HepG2 (cell line): Measurements from ENCODE around the gene LZTR1. TPM values are rescaled to one million over a fixed set of nuclear protein-coding genes. Genes with fewer than 3 reads are reported as not detected.

Source experiments
- JUN ChIP-seq: sonication (generic); formaldehyde crosslinking; IDR thresholded peaks from 2 replicates; pipeline ENCODE4 v1.4.0; 2020; ENCODE audit warnings: mild to moderate bottlenecking, missing genetic modification reagents
- NFAT5 ChIP-seq: sonication (generic); formaldehyde crosslinking; IDR thresholded peaks from 2 replicates; pipeline ENCODE4 v1.4.0; 2020; ENCODE audit warnings: missing genetic modification reagents
- NFIC ChIP-seq: IDR thresholded peaks from 2 replicates; pipeline ENCODE4 v1.6.1; 2012; ENCODE audit warnings: mild to moderate bottlenecking, low read length, inconsistent platforms
- NFKBIZ ChIP-seq: IDR thresholded peaks from 2 replicates; pipeline ENCODE4 v1.6.1; 2018; ENCODE audit warnings: missing genetic modification reagents, missing compliant biosample characterization
- RBFOX2 ChIP-seq: fragments of 200-400 bp; formaldehyde crosslinking; IDR thresholded peaks from 2 replicates; pipeline ENCODE4 v1.6.1; 2017; ENCODE audit warnings: low read depth, mild to moderate bottlenecking, low read length
- RFXAP ChIP-seq: sonication (generic); formaldehyde crosslinking; IDR thresholded peaks from 2 replicates; pipeline ENCODE4 v1.4.0; 2020; ENCODE audit warnings: missing genetic modification reagents, borderline replicate concordance
- SRSF9 ChIP-seq: fragments of 200-400 bp; formaldehyde crosslinking; IDR thresholded peaks from 2 replicates; pipeline ENCODE4 v1.6.1; 2018; ENCODE audit warnings: borderline replicate concordance, mild to moderate bottlenecking, low read depth, low read length; ENCODE audit not compliant: insufficient read depth, poor library complexity, severe bottlenecking
- TGIF2 ChIP-seq: IDR thresholded peaks from 2 replicates; pipeline ENCODE4 v1.6.1; 2016; ENCODE audit warnings: control low read depth, missing compliant biosample characterization
- YEATS4 ChIP-seq: sonication (generic); formaldehyde crosslinking; IDR thresholded peaks from 2 replicates; pipeline ENCODE4 v1.4.0; 2020; ENCODE audit warnings: missing genetic modification reagents, borderline replicate concordance
- ZBTB38 ChIP-seq: sonication (generic); formaldehyde crosslinking; IDR thresholded peaks from 2 replicates; pipeline ENCODE4 v1.5.1; 2020; ENCODE audit warnings: mild to moderate bottlenecking, missing genetic modification reagents
- ZNF207 ChIP-seq: fragments of 450-650 bp; IDR thresholded peaks from 2 replicates; pipeline ENCODE4 v1.6.1; 2016; ENCODE audit warnings: antibody characterized with exemption, borderline replicate concordance
- polyA plus RNA-seq, 8 experiments: library from polyadenylated mRNA; depleted of rRNA in 3 of 8; stranded (reverse) in 7 of 8; unstranded in 1 of 8; fragments of >200 nt; fragmentation: Illumina TruSeq in 4 of 8; extraction: Trizol in 4 of 8; gene quantifications; 2 replicates each; pipeline versions ENCODE4 v1.2.1 to v1.2.3, GENCODE V29; 2011 to 2016; ENCODE audit warnings: low read depth in 4 of 8, missing spikeins in 1 of 8, mixed read lengths in 1 of 8; ENCODE audit not compliant: insufficient read depth in 1 of 8
- total RNA-seq, 5 experiments: library from RNA; depleted of rRNA; stranded (reverse); fragments of >200 nt; fragmentation: Illumina TruSeq; extraction: Trizol; gene quantifications; 2 replicates each; pipeline ENCODE4 v1.2.3, GENCODE V29; 2016; ENCODE audit warnings: low read depth in 1 of 5

The LZTR1 gene
- total and polyA plus RNA-seq, 2 of the 13 experiments (the other 11 are each of a cell fraction or from before 2014, with no cell fraction given): 21.8 to 22.4 TPM

DNA sequence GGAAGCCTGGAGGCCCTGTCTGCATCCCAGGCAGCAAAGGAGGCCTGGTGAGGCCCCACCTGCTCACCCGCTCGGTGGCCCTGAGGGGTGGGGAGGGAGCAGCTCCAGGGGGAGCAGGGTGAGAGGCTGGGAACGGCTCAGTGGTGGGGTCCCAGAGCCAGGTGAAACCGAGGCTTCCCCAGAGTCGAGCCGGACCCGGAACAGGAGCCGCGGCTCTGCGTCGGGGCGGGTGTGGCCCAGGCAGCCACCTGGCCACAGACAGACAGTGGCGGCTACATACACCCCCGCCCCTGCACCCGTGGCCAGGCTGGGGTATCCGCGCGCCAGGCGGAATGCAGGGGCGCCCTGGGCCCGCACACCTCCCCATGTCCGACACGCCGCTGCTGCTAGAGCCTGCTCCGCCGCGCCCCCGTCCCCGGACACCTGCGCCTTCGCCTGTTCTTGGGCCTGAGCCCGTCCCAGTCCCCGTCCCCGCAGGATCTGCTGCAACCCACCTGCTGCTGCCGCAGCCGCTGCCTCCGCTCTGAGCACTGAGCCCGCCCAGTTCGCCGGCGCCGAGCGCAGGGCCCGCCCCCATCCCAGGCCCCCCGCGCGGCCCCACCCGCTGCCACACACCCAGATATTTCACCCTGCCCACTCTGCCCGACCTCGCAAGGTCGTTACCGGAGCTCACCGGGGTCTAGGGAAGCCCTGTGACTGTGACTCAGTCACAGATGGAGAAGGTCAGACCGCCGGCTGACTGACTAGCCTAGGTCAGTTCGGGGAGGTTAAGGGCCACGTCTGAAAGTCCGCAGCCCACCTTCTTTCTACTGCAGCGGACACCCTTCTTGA is 50.2 kb downstream of the LZTR1 start, which contains the start of gene SLC7A4 (continued):
- TF ChIP-seq NFAT5 (CRISPR knock-in tag) (no peak), RFXAP (CRISPR knock-in tag) (no peak), ZNF207 (no peak), YEATS4 (CRISPR knock-in tag) (no peak), NFIC (no peak), SRSF9 (no peak), JUN (CRISPR knock-in tag) (no peak), RBFOX2 (no peak), ZBTB38 (CRISPR knock-in tag) (no peak), TGIF2 (CRISPR knock-in tag) (no peak), NFKBIZ (CRISPR knock-in tag) (no peak)
